K562 (cell line): ENCODE results near the gene TMX3.

Experiments
- EP300 ChIP-seq: IDR thresholded peaks from 2 replicates; pipeline ENCODE4 v1.6.1; 2012; ENCODE audit warnings: low read length, improper control_type of control experiment
- LARP7 ChIP-seq: fragments of 450-650 bp; IDR thresholded peaks from 2 replicates; pipeline ENCODE4 v1.6.1; 2016
- MAZ ChIP-seq, 2 experiments: fragments of 450-650 bp in 1 of 2; sonication (generic) in 1 of 2; formaldehyde crosslinking; IDR thresholded peaks in 1 of 2; conservative IDR thresholded peaks in 1 of 2; 2 replicates each; pipeline versions ENCODE4 v1.4.0 to v1.5.0; 2020; ENCODE audit warnings: mild to moderate bottlenecking in 1 of 2, missing genetic modification reagents in 1 of 2
- TF ChIP-seq, protein P1 (sequence below), 2 experiments: fragments of 450-650 bp; formaldehyde crosslinking in 1 of 2; IDR thresholded peaks; 2 replicates each; pipeline versions ENCODE4 v1.4.0 to v1.6.1; 2014 to 2020; ENCODE audit warnings: mild to moderate bottlenecking in 2 of 2, borderline replicate concordance in 1 of 2, low read depth in 1 of 2
- TF ChIP-seq, protein P2 (sequence below), 2 experiments: fragments of 450-650 bp in 1 of 2; IDR thresholded peaks; 2 replicates each; pipeline ENCODE4 v1.6.1; 2011 to 2017; ENCODE audit warnings: low read depth in 2 of 2, antibody characterized with exemption in 1 of 2, borderline replicate concordance in 1 of 2, low read length in 1 of 2, mild to moderate bottlenecking in 1 of 2, mixed read lengths in 1 of 2; ENCODE audit not compliant: control insufficient read depth in 1 of 2

DNA sequence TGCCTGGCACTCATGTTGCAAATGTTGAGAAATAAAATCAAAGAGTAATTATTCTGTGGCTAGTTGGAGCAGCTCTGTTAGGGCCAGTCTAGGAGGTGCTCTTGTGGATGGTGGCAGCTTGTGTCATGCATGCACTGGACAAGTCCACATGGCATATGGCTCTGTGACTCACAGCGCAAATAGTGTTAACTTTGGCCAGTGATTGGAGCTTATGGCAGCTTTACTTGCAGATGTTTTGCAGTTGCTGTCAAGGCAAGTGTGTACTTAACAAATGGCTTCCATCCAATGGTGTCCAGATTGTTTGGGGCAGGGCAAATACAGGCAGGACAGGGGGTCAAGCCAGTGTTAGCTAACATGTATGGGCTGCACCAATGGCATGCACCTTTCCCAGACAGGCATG, 26.1 kb upstream of the TMX3 start:
- TF ChIP-seq MAZ (CRISPR knock-in tag; conservative IDR thresholded peaks at IDR 0.05 in 1 of 2, IDR thresholded peaks at IDR 0.05 in 1 of 2) (no peak), LARP7 (no peak), EP300 (no peak)
- TF ChIP-seq, protein P1, sequence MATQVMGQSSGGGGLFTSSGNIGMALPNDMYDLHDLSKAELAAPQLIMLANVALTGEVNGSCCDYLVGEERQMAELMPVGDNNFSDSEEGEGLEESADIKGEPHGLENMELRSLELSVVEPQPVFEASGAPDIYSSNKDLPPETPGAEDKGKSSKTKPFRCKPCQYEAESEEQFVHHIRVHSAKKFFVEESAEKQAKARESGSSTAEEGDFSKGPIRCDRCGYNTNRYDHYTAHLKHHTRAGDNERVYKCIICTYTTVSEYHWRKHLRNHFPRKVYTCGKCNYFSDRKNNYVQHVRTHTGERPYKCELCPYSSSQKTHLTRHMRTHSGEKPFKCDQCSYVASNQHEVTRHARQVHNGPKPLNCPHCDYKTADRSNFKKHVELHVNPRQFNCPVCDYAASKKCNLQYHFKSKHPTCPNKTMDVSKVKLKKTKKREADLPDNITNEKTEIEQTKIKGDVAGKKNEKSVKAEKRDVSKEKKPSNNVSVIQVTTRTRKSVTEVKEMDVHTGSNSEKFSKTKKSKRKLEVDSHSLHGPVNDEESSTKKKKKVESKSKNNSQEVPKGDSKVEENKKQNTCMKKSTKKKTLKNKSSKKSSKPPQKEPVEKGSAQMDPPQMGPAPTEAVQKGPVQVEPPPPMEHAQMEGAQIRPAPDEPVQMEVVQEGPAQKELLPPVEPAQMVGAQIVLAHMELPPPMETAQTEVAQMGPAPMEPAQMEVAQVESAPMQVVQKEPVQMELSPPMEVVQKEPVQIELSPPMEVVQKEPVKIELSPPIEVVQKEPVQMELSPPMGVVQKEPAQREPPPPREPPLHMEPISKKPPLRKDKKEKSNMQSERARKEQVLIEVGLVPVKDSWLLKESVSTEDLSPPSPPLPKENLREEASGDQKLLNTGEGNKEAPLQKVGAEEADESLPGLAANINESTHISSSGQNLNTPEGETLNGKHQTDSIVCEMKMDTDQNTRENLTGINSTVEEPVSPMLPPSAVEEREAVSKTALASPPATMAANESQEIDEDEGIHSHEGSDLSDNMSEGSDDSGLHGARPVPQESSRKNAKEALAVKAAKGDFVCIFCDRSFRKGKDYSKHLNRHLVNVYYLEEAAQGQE (IDR thresholded peaks at IDR 0.05; ENCODE audit: borderline replicate concordance): no peak
- TF ChIP-seq, protein P1 (CRISPR knock-in tag; IDR thresholded peaks at IDR 0.05; ENCODE audit: low read depth): no peak
- TF ChIP-seq, protein P2, sequence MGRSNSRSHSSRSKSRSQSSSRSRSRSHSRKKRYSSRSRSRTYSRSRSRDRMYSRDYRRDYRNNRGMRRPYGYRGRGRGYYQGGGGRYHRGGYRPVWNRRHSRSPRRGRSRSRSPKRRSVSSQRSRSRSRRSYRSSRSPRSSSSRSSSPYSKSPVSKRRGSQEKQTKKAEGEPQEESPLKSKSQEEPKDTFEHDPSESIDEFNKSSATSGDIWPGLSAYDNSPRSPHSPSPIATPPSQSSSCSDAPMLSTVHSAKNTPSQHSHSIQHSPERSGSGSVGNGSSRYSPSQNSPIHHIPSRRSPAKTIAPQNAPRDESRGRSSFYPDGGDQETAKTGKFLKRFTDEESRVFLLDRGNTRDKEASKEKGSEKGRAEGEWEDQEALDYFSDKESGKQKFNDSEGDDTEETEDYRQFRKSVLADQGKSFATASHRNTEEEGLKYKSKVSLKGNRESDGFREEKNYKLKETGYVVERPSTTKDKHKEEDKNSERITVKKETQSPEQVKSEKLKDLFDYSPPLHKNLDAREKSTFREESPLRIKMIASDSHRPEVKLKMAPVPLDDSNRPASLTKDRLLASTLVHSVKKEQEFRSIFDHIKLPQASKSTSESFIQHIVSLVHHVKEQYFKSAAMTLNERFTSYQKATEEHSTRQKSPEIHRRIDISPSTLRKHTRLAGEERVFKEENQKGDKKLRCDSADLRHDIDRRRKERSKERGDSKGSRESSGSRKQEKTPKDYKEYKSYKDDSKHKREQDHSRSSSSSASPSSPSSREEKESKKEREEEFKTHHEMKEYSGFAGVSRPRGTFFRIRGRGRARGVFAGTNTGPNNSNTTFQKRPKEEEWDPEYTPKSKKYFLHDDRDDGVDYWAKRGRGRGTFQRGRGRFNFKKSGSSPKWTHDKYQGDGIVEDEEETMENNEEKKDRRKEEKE (IDR thresholded peaks at IDR 0.05; ENCODE audit: borderline replicate concordance in 1 of 2, control insufficient read depth in 1 of 2, low read depth in 2 of 2, low read length in 1 of 2): no peak
